ENCODE data around the gene ARHGAP26. TPM values are rescaled to one million over a fixed set of nuclear protein-coding genes. Genes with fewer than 3 reads are reported as not detected.

Gene ARHGAP26
- total RNA-seq, 1 donor = 1.7 TPM

GRCh38 chr5:143228597-143229293 lies 458.6 kb downstream of the ARHGAP26 start:
- TF ChIP-seq CTCF (IDR thresholded peaks at IDR 0.05; ENCODE audit: insufficient read depth, low read depth, low read length) = no peak
- no peak for DNase-seq (ENCODE audit: low read depth)
- H3K4me3 ChIP-seq (ENCODE audit: low read depth, low read length) = no peak overlapping the region

GRCh38 chr5:143229426-143229895 lies 459.3 kb downstream of the ARHGAP26 start:
- no peak for TF ChIP-seq CTCF (IDR thresholded peaks at IDR 0.05; ENCODE audit: insufficient read depth, low read depth, low read length)
- no peak for DNase-seq (ENCODE audit: low read depth)
- H3K4me3 ChIP-seq (ENCODE audit: low read depth, low read length) = no peak overlapping the region

- no peak overlapping the region for H3K4me3 ChIP-seq (ENCODE audit: low read depth, low read length)
- DNase-seq (ENCODE audit: low read depth) = peak; percentile 58
Measured at GRCh38 chr5:143229896-143230675, 459.9 kb downstream of the ARHGAP26 start.

GRCh38 chr5:143230676-143230996 lies 460.5 kb downstream of the ARHGAP26 start:
- no peak overlapping the region for H3K4me3 ChIP-seq (ENCODE audit: low read depth, low read length)
- no peak for TF ChIP-seq CTCF (IDR thresholded peaks at IDR 0.05; ENCODE audit: insufficient read depth, low read depth, low read length)
- no peak for DNase-seq (ENCODE audit: low read depth)

More at GRCh38 chr5:143229896-143230675, 459.9 kb downstream of the ARHGAP26 start:
- TF ChIP-seq CTCF (IDR thresholded peaks at IDR 0.05; ENCODE audit: insufficient read depth, low read depth, low read length) = no peak

- no peak overlapping the region for H3K4me3 ChIP-seq (ENCODE audit: low read depth, low read length)
- no peak for TF ChIP-seq CTCF (IDR thresholded peaks at IDR 0.05; ENCODE audit: insufficient read depth, low read depth, low read length)
- DNase-seq (ENCODE audit: low read depth) = no peak
Measured at GRCh38 chr5:143231416-143231815, 461.2 kb downstream of the ARHGAP26 start.

- TF ChIP-seq CTCF (IDR thresholded peaks at IDR 0.05; ENCODE audit: insufficient read depth, low read depth, low read length) = no peak
- no peak for DNase-seq (ENCODE audit: low read depth)
- H3K4me3 ChIP-seq (ENCODE audit: low read depth, low read length) = no peak overlapping the region
Measured at GRCh38 chr5:143231973-143232812, 462.0 kb downstream of the ARHGAP26 start.
